ENCODE results near the gene AGXT2.

DNA sequence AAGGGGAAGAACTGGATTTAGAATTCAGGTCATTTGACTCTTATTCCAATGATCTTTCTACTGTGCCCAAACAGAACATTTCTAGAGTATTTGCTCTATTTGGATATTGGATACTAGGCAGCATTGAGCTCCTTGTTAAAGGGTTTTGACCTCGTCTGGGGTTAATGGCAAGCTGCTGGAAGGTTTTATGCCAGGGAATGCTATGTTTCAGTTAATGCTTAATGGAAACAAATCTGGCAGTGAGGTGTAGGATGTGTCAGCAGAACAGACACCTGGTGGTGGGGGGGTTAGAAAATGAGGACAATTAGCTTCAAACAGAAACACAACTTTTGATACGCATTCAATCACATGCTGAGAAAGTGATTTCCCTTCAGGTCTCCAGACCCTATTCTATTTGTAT is 51.5 kb downstream of the AGXT2 start:
- TF ChIP-seq, protein P1, sequence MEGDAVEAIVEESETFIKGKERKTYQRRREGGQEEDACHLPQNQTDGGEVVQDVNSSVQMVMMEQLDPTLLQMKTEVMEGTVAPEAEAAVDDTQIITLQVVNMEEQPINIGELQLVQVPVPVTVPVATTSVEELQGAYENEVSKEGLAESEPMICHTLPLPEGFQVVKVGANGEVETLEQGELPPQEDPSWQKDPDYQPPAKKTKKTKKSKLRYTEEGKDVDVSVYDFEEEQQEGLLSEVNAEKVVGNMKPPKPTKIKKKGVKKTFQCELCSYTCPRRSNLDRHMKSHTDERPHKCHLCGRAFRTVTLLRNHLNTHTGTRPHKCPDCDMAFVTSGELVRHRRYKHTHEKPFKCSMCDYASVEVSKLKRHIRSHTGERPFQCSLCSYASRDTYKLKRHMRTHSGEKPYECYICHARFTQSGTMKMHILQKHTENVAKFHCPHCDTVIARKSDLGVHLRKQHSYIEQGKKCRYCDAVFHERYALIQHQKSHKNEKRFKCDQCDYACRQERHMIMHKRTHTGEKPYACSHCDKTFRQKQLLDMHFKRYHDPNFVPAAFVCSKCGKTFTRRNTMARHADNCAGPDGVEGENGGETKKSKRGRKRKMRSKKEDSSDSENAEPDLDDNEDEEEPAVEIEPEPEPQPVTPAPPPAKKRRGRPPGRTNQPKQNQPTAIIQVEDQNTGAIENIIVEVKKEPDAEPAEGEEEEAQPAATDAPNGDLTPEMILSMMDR (IDR thresholded peaks at IDR 0.05; ENCODE audit: low read length), result no peak
- TF ChIP-seq EZH2phosphoT487 (IDR thresholded peaks at IDR 0.05; ENCODE audit: low read length), result no peak
- TF ChIP-seq EZH2 (optimal IDR thresholded peaks at IDR 0.05; ENCODE audit: low read depth, low read length), result no peak

Data from MM.1S (cell line).